HepG2 (cell line): ENCODE measurements around the gene MAN2A2. TPM values are rescaled to one million over a fixed set of nuclear protein-coding genes. Genes with fewer than 3 reads are reported as not detected.
A peak's percentile ranks its signal among the peaks of the same experiment; 100 is the strongest.

Experiments used
- ATAC-seq: fragments of 200-7000 bp; cut with Tn5 transposase; 3 replicates; pipeline ENCODE4 v1.9.1; 2020; ENCODE audit warnings: mild to moderate bottlenecking, moderate library complexity
- BruUV-seq: library from RNA; stranded (reverse); fragments of 400-500 nt; replicated peaks from 2 replicates; lab custom pipeline; 2021; lab: Mats Ljungman, UMichigan
- CTCF ChIA-PET: fragments of 300-600 bp; formaldehyde crosslinking; extraction: SDS; loops from one replicate; lab custom pipeline; 2021; ENCODE audit warnings: low total read pairs, inconsistent platforms, low intra/inter-chr PET ratio; lab: Yijun Ruan, JAX
- POLR2A ChIA-PET: fragments of 350-600 bp; sonication (Branson Sonifier 250); formaldehyde crosslinking; loops from one replicate; lab custom pipeline; 2020; ENCODE audit warnings: antibody characterized with exemption, inconsistent platforms; lab: Yijun Ruan, JAX
- DNase-seq: peaks from one replicate; pipeline ENCODE4 v3.0.0-alpha.2; 2015; ENCODE audit warnings: low spot score
- FAIRE-seq: peaks from 3 replicates; lab custom pipeline; 2011; peaks lifted over from hg19 to GRCh38; lab: Jason Lieb, UNC
- H2AFZ ChIP-seq: one replicate; pipeline ENCODE4 v1.6.1; 2011; ENCODE audit warnings: low read length, inconsistent platforms
- H3K27ac ChIP-seq: fragments of 300-600 bp; 3 replicates; pipeline ENCODE4 v1.8.0; 2011; ENCODE audit warnings: mixed run types, mild to moderate bottlenecking, mixed read lengths, low read length, inconsistent platforms; ENCODE audit not compliant: insufficient read depth; ENCODE audit errors: extremely low read length
- H3K27me3 ChIP-seq, 2 experiments: fragments of 200-600 bp in 1 of 2; 2 replicates in 1 of 2; 3 replicates in 1 of 2; pipeline versions ENCODE4 v1.6.0 to v1.8.0; 2011; ENCODE audit warnings: low read length in 2 of 2, mild to moderate bottlenecking in 2 of 2, moderate library complexity in 2 of 2, inconsistent platforms in 1 of 2; ENCODE audit not compliant: insufficient read depth in 2 of 2, control insufficient read depth in 1 of 2
- H3K36me3 ChIP-seq, 2 experiments: fragments of 200-600 bp in 1 of 2; replicated peaks in 1 of 2; 2 replicates in 1 of 2; 3 replicates in 1 of 2; pipeline versions ENCODE4 v1.5.1 to v1.8.0; 2011; ENCODE audit warnings: low read length in 2 of 2, inconsistent platforms in 1 of 2; ENCODE audit not compliant: insufficient read depth in 2 of 2, control insufficient read depth in 1 of 2
- H3K4me1 ChIP-seq: 2 replicates; pipeline ENCODE4 v1.5.1; 2012; ENCODE audit warnings: low read length, inconsistent platforms; ENCODE audit not compliant: insufficient read depth
- H3K4me2 ChIP-seq: 2 replicates; pipeline ENCODE4 v1.6.0; 2011; ENCODE audit warnings: low read depth, low read length, inconsistent platforms
- H3K4me3 ChIP-seq, 3 experiments: fragments of 200-600 bp in 1 of 3; sonication (generic), shearing (Covaris generic) in 1 of 3; replicated peaks in 1 of 3; 2 replicates each; pipeline ENCODE4 v1.5.1; 2011 to 2016; ENCODE audit warnings: low read length in 3 of 3, inconsistent platforms in 2 of 3, low read depth in 2 of 3, mild to moderate bottlenecking in 2 of 3, control low read depth in 1 of 3, mixed read lengths in 1 of 3; ENCODE audit not compliant: insufficient read depth in 1 of 3
- H3K79me2 ChIP-seq: one replicate; pipeline ENCODE4 v1.6.1; 2011; ENCODE audit warnings: low read length, inconsistent platforms; ENCODE audit not compliant: insufficient read depth
- H3K9ac ChIP-seq: 2 replicates; pipeline ENCODE4 v1.6.0; 2011; ENCODE audit warnings: mild to moderate bottlenecking, low read depth, low read length, inconsistent platforms; ENCODE audit not compliant: insufficient read depth
- H3K9me3 ChIP-seq: 2 replicates; pipeline ENCODE4 v1.5.1; 2012; ENCODE audit warnings: mild to moderate bottlenecking, low read length
- H4K20me1 ChIP-seq: 2 replicates; pipeline ENCODE4 v1.6.0; 2011; ENCODE audit warnings: inconsistent platforms, mild to moderate bottlenecking, low read length, moderate library complexity; ENCODE audit not compliant: insufficient read depth
- ELF1 ChIP-seq: sonication (generic); formaldehyde crosslinking; IDR thresholded peaks from 2 replicates; pipeline ENCODE4 v1.4.0; 2020; ENCODE audit warnings: missing genetic modification reagents
- EP300 ChIP-seq, 3 experiments: sonication (generic) in 1 of 3; formaldehyde crosslinking in 1 of 3; IDR thresholded peaks; 2 replicates each; pipeline versions ENCODE4 v1.5.1 to v1.6.1; 2011 to 2020; ENCODE audit warnings: low read depth in 2 of 3, low read length in 2 of 3, borderline replicate concordance in 1 of 3, improper control_type of control experiment in 1 of 3, mild to moderate bottlenecking in 1 of 3, missing genetic modification reagents in 1 of 3, moderate library complexity in 1 of 3
- ERF ChIP-seq: IDR thresholded peaks from 2 replicates; pipeline ENCODE4 v1.6.1; 2018; ENCODE audit warnings: missing biosample characterization, missing genetic modification reagents
- NR3C1 ChIP-seq: sonication (generic); formaldehyde crosslinking; IDR thresholded peaks from 2 replicates; pipeline ENCODE4 v1.4.0; 2020; ENCODE audit warnings: missing genetic modification reagents
- TCF12 ChIP-seq, 2 experiments: fragments of 450-650 bp in 1 of 2; sonication (generic) in 1 of 2; formaldehyde crosslinking in 1 of 2; IDR thresholded peaks; 2 replicates each; pipeline versions ENCODE4 v1.6.1 to v1.8.0; 2017 to 2022; ENCODE audit warnings: antibody characterized with exemption in 1 of 2, mild to moderate bottlenecking in 1 of 2, missing genetic modification reagents in 1 of 2, moderate library complexity in 1 of 2
- YEATS2 ChIP-seq: sonication (generic); formaldehyde crosslinking; IDR thresholded peaks from 2 replicates; pipeline ENCODE4 v1.4.0; 2020; ENCODE audit warnings: missing genetic modification reagents, borderline replicate concordance
- ZFP36L2 ChIP-seq: sonication (generic); formaldehyde crosslinking; IDR thresholded peaks from 2 replicates; pipeline ENCODE4 v1.4.0; 2020; ENCODE audit warnings: missing genetic modification reagents
- ZFP91 ChIP-seq: sonication (generic); formaldehyde crosslinking; IDR thresholded peaks from 2 replicates; pipeline ENCODE4 v1.9.0; 2022; ENCODE audit warnings: missing genetic modification reagents, mild to moderate bottlenecking, borderline replicate concordance
- ZFY ChIP-seq: sonication (generic); formaldehyde crosslinking; IDR thresholded peaks from 2 replicates; pipeline ENCODE4 v1.4.0; 2020; ENCODE audit warnings: missing genetic modification reagents
- ZNF263 ChIP-seq: sonication (generic); formaldehyde crosslinking; IDR thresholded peaks from 2 replicates; pipeline ENCODE4 v1.4.0; 2020; ENCODE audit warnings: missing genetic modification reagents
- ZNF616 ChIP-seq: sonication (generic); formaldehyde crosslinking; IDR thresholded peaks from 2 replicates; pipeline ENCODE4 v1.5.0; 2020; ENCODE audit warnings: low read depth, mild to moderate bottlenecking, missing genetic modification reagents
- WGBS: methylation state at CpG from one replicate; pipeline ENCODE4 v1.1.6; 2017; ENCODE audit warnings: low lambda C conversion rate; 5-methylcytosine and 5-hydroxymethylcytosine counted together
- in situ Hi-C: cut with HindIII; loops from 2 replicates; pipeline ENCODE4 v1.10.0; 2017; ENCODE audit warnings: low pct_unique_long_range_greater_than_20kb; ENCODE audit not compliant: extremely low pct_ligation_motif_present
- intact Hi-C: fragments of 100-400 bp; cut with micrococcal nuclease; formaldehyde crosslinking; loops from one replicate; pipeline ENCODE4 v1.10.0; 2022; ENCODE audit not compliant: unreplicated experiment
- polyA plus RNA-seq, 8 experiments: library from polyadenylated mRNA; depleted of rRNA in 3 of 8; stranded (reverse) in 7 of 8; unstranded in 1 of 8; fragments of >200 nt; fragmentation: Illumina TruSeq in 4 of 8; extraction: Trizol in 4 of 8; gene quantifications; 2 replicates each; pipeline versions ENCODE4 v1.2.1 to v1.2.3, GENCODE V29; 2011 to 2016; ENCODE audit warnings: low read depth in 4 of 8, missing spikeins in 1 of 8, mixed read lengths in 1 of 8; ENCODE audit not compliant: insufficient read depth in 1 of 8
- total RNA-seq, 5 experiments: library from RNA; depleted of rRNA; stranded (reverse); fragments of >200 nt; fragmentation: Illumina TruSeq; extraction: Trizol; gene quantifications; 2 replicates each; pipeline ENCODE4 v1.2.3, GENCODE V29; 2016; ENCODE audit warnings: low read depth in 1 of 5
- TF ChIP-seq, protein P1 (sequence below): sonication (generic); formaldehyde crosslinking; IDR thresholded peaks from 2 replicates; pipeline ENCODE4 v1.4.0; 2020; ENCODE audit warnings: missing genetic modification reagents, mild to moderate bottlenecking, borderline replicate concordance
- TF ChIP-seq, protein P2 (sequence below): sonication (generic); formaldehyde crosslinking; IDR thresholded peaks from 2 replicates; pipeline ENCODE4 v1.4.0; 2020; ENCODE audit warnings: mild to moderate bottlenecking, low read depth, missing genetic modification reagents

The MAN2A2 gene
- total and polyA plus RNA-seq, 2 of the 13 experiments (the other 11 are each of a cell fraction or from before 2014, with no cell fraction given), result 17.5 to 51.5 TPM

- H3K27ac ChIP-seq, result no peak overlapping the region
- POLR2A ChIA-PET, result interaction anchor here (0.9 to 2.7 kb wide), 10 partner anchors 8 to 286 kb away, joined by 3 to 23 read pairs (median 4); partner anchors contain the start of genes MAN2A2, PRC1 and RCCD1
- H3K79me2 ChIP-seq, result peaks cover 6% of the 10 kb centered on the region
- BruUV-seq, result no TSS peak
- DNase-seq (peak; percentile 81), FAIRE-seq (peak; percentile 30), ATAC-seq (peak; percentile 53)
- CTCF ChIA-PET, result interaction anchor here (1.2 kb wide), 1 partner anchor 32 kb away, joined by 5 read pairs; the partner anchor contains the start of gene MAN2A2
- H3K4me2 ChIP-seq, result peak overlapping the region; percentile 88
- H3K9me3 ChIP-seq, result no peaks in the 10 kb centered on the region
- no peaks in the 10 kb centered on the region; a peak in 2 of 5 replicates for H3K27me3 ChIP-seq
- no peak overlapping the region for H2AFZ ChIP-seq
- peaks cover 51% of the 10 kb centered on the region for H3K4me1 ChIP-seq
- intact Hi-C loops (loop anchor here (1.0 to 10.0 kb wide), 6 partner anchors 20 to 118 kb away; partner anchors contain the start of genes PRC1 and RCCD1), in situ Hi-C loops (loop anchor here (25.0 kb wide), 1 partner anchor 328 kb away; no protein-coding TSS in a partner anchor)
- H3K36me3 ChIP-seq, result peaks cover 3 to 5% of the 10 kb centered on the region in 2 experiments; a peak in 4 of 5 replicates
- H3K4me3 ChIP-seq, result peak overlapping the region; percentile 77 to 89 (median 86); a peak in 5 of 6 replicates
- H4K20me1 ChIP-seq, result no peaks in the 10 kb centered on the region
- whole genome bisulfite sequencing, result 2% methylated on average over 11 of the region's 19 CpGs
- peak overlapping the region; percentile 48 for H3K9ac ChIP-seq
- 0 out of 2 replicates have a peak, but pooled peaks have one; percentile 13 for TF ChIP-seq YEATS2 (CRISPR knock-in tag)
- TF ChIP-seq, protein P1, sequence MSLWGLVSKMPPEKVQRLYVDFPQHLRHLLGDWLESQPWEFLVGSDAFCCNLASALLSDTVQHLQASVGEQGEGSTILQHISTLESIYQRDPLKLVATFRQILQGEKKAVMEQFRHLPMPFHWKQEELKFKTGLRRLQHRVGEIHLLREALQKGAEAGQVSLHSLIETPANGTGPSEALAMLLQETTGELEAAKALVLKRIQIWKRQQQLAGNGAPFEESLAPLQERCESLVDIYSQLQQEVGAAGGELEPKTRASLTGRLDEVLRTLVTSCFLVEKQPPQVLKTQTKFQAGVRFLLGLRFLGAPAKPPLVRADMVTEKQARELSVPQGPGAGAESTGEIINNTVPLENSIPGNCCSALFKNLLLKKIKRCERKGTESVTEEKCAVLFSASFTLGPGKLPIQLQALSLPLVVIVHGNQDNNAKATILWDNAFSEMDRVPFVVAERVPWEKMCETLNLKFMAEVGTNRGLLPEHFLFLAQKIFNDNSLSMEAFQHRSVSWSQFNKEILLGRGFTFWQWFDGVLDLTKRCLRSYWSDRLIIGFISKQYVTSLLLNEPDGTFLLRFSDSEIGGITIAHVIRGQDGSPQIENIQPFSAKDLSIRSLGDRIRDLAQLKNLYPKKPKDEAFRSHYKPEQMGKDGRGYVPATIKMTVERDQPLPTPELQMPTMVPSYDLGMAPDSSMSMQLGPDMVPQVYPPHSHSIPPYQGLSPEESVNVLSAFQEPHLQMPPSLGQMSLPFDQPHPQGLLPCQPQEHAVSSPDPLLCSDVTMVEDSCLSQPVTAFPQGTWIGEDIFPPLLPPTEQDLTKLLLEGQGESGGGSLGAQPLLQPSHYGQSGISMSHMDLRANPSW (CRISPR knock-in tag), result no peak
- TF ChIP-seq EP300 (IDR thresholded peaks at IDR 0.05; ENCODE audit: low read depth in 2 of 2, low read length in 2 of 2), result no peak
- no peak for TF ChIP-seq EP300 (CRISPR knock-in tag; IDR thresholded peaks at IDR 0.05; ENCODE audit: borderline replicate concordance)
- TF ChIP-seq ZNF263 (CRISPR knock-in tag), result no peak
- TF ChIP-seq ZNF616, result no peak
- TF ChIP-seq ZFP91 (CRISPR knock-in tag), result peak; percentile 8; the same call in 1 of the 2 replicates
- TF ChIP-seq, protein P2, sequence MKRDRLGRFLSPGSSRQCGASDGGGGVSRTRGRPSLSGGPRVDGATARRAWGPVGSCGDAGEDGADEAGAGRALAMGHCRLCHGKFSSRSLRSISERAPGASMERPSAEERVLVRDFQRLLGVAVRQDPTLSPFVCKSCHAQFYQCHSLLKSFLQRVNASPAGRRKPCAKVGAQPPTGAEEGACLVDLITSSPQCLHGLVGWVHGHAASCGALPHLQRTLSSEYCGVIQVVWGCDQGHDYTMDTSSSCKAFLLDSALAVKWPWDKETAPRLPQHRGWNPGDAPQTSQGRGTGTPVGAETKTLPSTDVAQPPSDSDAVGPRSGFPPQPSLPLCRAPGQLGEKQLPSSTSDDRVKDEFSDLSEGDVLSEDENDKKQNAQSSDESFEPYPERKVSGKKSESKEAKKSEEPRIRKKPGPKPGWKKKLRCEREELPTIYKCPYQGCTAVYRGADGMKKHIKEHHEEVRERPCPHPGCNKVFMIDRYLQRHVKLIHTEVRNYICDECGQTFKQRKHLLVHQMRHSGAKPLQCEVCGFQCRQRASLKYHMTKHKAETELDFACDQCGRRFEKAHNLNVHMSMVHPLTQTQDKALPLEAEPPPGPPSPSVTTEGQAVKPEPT (CRISPR knock-in tag), result 0 out of 2 replicates have a peak, but pooled peaks have one; percentile 11
- TF ChIP-seq ZFY (CRISPR knock-in tag), result no peak
- no peak for TF ChIP-seq NR3C1 (CRISPR knock-in tag)
- peak; percentile 41; the same call in 1 of the 2 replicates for TF ChIP-seq ELF1 (CRISPR knock-in tag)
- no peak for TF ChIP-seq ZFP36L2 (CRISPR knock-in tag)
- no peak for TF ChIP-seq TCF12 (IDR thresholded peaks at IDR 0.05)
- TF ChIP-seq TCF12 (CRISPR knock-in tag; IDR thresholded peaks at IDR 0.05), result no peak
- 0 out of 2 replicates have a peak, but pooled peaks have one; percentile 10 for TF ChIP-seq ERF (CRISPR knock-in tag)
Observed at GRCh38 chr15:90934256-90934948, 31.3 kb downstream of the MAN2A2 start.
